Skeletal muscle cell (primary cell): ENCODE results near the gene HERC2.
"Not testable (repeated sequence)": the region's sequence is repeated elsewhere in the genome, so short reads cannot be mapped to it uniquely, and the experiment has no call there.

Experiments
- DNase-seq: peaks from one replicate; pipeline ENCODE4 v3.0.0-alpha.2; 2010; ENCODE audit warnings: low read depth
- H3K4me3 ChIP-seq: 2 replicates; pipeline ENCODE4 v1.5.1; 2011; ENCODE audit warnings: low read depth, mild to moderate bottlenecking, control low read depth, low read length, moderate library complexity

Gene HERC2

DNA sequence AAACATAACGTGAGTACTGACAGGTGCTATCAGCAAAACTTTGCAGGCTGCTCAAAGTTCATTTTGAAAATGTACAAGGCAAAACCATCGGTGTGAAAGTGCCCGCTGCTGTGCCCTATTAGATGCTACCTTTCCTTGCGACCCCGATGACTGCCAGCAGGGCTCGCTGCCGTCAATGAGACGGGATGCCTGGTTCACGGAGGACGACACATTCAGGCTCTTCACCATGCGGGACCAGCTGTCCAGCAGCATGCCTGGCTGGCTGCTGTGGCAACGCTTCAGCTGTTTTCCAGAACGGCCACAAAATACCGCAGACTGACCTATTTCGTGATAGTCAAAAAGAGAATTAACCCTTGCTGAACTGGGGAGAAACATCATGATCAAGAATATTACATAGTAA lies 130.1 kb downstream of the HERC2 start:
- no peak overlapping the region for H3K4me3 ChIP-seq
- peak; percentile 38 for DNase-seq

DNA sequence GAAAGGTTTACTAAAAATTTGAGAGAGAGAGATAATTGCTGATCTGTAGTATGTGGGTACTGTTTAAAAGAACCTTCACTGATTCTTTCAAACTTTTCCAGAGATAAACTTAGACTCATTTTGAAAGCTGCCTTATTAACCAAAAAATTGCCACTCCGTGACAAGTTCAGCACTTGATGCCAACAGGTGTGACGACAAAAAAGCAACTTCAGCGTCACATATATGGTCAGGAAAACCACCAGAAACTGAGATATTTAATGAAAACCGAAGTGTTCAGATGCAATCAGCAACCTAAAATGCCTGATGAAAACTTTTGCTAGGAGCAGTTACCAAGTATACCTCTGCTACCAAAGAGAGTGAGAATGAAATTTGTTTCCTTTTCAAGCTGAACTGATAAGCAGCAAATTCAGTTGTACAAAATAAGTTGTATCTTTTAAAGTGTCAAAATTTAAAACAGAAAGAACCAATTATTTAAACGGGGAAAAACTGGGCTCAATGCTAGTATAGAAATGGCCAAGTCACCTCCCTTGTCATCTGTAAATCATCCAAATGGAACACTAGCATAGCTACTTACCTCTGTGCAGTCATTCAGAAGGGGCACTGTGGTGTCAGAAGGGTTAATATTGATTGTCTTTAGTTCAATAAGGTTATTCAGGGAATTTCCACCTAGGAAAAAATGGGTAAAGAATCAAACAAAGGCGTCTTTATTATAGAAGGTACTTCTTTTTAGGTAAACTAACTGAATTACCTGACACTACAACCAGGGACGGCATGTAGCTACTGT lies 131.4 kb downstream of the HERC2 start:
- H3K4me3 ChIP-seq, result no peak overlapping the region
- DNase-seq, result no peak

DNA sequence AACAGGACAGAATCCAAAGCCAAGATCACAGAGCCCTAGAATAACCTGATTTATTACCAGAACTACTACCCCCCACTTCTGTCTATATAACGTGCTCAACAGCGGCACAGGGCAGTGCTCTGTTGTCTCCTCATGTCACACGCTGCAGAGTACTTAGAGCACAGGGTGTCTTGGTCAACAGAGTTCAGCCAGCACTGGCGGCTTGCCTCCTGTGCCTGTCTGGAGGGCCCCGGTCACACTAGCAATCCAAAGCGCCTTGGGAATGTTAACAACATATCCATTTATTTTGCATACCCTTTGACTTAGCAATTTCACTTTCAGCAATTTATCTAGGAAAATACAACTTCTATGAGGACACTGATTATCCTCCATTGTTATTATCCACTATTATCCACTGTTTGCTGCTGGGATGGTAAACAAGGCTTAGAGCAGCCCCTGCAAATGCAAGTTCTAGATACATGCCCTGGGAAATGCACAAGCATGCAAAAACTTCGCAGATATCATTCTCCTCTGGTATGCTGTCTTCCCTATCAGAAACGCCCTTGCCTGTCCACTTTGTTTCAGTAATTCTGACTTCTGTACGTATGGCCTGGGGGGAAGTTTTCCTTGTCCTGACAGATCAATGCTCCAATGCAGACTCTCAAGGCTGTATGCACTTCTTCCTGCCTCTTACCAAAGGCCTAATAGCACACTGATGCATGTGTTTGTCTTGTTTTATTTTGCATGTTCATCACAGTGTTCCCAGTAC lies 136.7 kb downstream of the HERC2 start:
- no peak for DNase-seq

DNA sequence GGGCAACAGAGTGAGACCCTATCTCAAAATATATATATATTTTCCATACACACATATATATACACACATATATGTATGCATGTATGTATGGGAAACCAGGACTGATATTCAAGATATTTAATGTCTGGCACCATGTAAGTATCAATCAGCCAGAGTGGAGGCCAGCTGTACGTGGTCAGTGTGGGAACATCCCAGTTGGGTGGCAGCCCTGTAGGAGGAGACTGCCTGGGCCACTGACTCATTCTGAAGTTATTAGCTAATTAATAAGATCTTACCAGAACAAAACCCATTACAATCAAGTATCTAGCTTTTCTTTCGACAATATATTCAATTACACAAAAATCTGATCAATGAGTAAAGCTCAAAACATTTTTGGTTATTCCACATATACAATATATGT lies 137.8 kb downstream of the HERC2 start:
- no peak for DNase-seq
- no peak overlapping the region for H3K4me3 ChIP-seq

More for the DNA sequence above, 136.7 kb downstream of the HERC2 start:
- no peak overlapping the region for H3K4me3 ChIP-seq

DNA sequence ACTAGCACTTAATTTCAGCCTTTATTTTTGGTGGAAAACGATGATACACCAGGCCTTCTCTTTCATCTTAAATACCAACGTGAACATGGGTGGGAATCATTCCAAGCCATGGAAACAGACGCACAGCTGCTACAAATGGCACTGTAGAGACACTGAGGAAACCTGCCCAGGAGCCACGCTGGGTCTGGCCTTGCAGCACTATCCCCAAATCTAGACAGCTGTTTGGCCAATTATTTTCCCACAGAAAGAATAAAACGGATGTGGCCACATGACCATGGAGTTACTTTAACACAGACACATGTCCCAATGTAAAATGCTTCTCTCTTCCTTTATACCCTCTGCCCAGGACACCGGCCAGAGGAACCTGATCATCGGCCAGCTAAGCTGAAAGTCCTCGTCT lies 139.2 kb downstream of the HERC2 start:
- H3K4me3 ChIP-seq, result no peak overlapping the region
- no peak for DNase-seq

DNA sequence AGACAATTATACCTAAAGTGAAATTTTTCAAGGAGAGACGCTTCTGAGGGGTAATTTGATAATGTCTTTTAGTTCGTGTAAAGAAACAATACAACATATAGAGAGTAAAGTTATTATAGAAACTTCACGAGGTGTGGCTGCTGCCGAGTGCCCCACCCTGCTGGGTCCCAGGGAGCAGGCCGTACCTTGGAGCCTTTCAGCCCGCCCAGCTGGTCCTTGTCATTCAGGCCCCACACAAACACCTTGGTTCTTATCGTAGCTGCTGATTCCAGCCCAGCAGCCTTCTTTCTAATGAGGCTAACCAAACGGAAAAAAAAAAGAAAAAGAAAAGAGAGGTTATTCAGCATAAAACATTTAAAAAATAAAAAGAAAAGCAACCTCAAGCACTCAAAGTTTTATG lies 139.8 kb downstream of the HERC2 start:
- no peak for DNase-seq
- no peak overlapping the region for H3K4me3 ChIP-seq

DNA sequence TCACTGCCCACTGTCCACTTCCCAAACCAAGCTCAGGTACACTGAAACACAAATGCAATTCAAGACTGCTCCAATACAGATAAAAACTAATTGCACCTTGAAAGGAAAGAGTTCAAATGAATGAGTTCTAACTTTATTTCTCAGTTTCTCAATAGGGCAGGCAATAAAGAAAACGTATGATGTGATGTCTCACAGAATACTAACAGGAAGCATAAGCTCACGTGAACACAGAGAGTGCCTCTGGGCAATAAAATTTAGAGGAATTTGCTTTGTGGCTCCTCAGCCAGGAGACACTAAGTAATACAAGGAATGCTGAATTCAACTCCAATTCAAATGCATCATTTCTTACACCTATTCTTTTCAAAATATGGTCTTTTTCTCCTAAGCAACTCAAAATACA lies 140.6 kb downstream of the HERC2 start:
- no peak for DNase-seq

DNA sequence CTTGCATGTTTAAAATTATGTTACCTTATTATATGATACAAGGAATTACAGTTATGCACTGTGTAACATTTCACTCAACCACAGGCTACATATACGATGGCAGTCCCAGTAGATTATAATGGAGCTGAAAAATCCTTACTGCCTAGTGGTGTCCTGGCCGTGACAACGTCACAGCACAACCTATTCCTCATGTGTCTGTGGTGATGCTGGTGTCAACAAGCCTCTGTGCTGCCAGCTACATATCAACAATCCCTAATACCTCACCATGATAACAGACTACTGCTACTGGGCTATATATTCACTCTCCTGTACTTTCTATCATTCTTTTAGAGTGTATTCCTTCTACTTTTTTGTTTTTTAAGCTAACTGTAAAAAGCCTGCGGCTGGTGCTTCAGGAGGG lies 142.7 kb downstream of the HERC2 start:
- no peak overlapping the region for H3K4me3 ChIP-seq
- no peak for DNase-seq

More for the DNA sequence above, 140.6 kb downstream of the HERC2 start:
- H3K4me3 ChIP-seq, result no peak overlapping the region

DNA sequence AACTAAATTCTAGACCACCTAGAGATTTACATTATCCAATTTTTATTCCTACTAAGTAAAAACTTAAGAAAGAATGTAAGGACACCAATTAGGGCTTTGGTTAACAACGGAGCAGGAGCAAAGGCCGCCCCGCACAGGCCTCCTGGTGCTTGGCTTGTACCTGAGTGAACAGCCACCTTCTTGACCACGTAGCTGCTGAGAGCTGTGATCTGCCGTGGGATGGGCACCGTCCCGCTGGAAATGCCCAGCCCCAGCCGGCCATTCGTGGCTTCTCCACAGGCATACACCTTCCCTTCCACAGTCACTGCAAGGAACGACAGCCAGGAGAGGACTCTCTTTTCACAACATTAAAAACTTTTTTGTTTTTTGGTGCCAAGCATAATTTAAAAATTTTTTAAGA lies 143.3 kb downstream of the HERC2 start:
- no peak for DNase-seq
- H3K4me3 ChIP-seq, result no peak overlapping the region

DNA sequence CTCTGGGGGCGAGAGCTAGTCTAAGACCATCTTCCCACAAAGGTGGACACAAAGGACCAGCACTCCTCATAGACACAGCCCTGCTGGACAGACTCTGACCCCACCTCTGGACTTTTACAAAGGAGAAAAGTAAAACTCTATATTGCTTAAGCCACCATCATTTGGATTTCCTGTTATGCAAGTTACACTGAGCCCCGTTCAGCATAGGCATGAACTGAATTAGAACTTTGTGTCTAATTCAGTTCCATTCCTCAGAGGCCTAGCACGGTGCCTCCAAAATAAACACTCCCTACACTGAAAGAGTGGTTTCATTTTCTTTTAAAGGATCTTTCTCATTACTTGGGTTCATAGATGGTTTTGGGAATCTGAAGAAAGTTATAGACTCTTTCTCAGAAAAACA lies 143.7 kb downstream of the HERC2 start:
- no peak overlapping the region for H3K4me3 ChIP-seq
- no peak for DNase-seq

DNA sequence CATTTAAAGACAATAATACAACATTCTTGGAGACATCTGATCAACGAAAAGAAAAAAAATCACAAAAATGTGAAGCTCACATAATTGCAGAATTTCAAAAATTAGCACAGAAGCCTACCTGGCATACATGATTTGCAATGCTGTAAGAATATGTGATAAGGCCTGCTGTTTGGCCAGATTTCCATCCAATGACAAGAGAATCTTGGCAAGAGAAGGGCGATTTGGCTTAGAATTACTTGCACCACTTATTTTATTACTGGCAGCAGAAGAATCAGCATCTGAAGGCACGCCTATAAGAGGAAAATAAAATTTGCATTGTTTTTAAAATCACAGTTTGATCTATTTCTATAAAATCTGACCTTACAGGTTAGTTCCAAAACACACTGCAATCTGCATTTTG lies 152.6 kb downstream of the HERC2 start:
- H3K4me3 ChIP-seq, result no peak overlapping the region
- DNase-seq, result no peak

DNA sequence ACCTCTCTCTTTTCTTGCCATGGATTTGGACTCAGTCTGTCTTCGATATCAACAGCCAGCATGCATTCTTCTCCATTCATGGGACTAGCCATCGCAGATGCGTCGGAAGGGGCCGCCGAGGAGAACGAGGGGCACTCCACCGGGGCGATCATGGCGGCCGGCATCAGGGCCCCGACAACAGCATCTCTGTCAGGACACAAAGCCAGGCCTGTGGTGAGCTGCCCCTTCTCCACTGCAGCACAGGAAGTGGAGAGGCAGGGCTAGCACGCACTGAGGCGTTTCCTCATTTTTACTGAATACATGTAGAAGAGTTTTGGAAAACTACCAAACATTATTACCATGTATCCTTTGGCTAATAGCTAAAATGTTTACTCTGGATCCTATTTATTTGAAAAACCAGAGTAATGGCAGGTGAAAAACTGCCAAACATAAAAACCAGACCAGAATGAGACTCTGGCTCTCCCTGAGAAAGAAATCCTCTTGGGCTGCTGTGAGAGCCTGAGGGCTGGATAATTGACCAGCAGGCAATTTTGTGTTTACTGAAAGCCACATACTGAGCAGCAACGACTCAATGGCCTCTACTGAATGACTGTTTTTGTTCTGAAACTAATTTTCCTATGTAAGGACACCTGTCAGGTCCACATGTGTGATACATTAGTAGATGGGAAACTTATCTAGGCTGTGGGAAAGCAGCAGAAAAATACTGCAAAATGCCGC lies 153.4 kb downstream of the HERC2 start:
- not testable (repeated sequence) for DNase-seq, H3K4me3 ChIP-seq

DNA sequence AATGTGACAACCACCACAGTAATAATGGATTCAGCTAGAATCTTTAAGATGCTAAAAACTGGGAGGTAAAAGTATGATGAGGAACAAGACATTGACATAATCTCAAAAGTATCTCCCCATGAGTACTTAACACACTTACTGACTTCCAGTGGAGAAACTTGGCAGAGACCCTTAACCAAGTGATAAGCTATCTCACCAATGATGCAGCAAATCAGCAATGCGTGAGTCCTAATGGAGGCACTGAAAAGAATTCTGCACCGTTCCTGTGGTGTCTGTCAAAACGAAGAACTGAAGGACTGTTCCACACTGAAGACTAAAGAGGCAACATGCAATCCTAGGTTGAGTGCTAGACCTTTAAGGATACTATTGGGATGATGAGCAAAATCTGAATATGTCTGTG lies 154.9 kb downstream of the HERC2 start:
- no peak overlapping the region for H3K4me3 ChIP-seq
- DNase-seq, result no peak

DNA sequence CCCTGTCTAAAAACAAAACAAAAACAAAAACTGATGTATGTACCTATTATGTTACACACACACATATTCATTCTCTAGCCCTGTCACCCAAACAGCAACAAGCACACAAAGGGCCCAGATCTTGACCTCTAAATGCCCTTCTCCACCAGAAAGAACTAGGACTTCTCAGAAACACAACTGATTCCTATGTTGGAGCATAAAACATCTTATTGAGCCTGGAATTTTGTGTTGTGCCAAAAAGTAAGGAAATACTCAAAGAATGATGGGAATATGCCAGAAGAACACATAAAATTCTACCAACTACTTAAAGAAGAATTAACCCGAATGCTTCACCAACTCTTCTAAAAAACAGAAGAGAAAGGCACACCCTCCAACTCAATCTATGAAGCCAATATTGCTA lies 156.2 kb downstream of the HERC2 start:
- H3K4me3 ChIP-seq, result no peak overlapping the region
- no peak for DNase-seq

DNA sequence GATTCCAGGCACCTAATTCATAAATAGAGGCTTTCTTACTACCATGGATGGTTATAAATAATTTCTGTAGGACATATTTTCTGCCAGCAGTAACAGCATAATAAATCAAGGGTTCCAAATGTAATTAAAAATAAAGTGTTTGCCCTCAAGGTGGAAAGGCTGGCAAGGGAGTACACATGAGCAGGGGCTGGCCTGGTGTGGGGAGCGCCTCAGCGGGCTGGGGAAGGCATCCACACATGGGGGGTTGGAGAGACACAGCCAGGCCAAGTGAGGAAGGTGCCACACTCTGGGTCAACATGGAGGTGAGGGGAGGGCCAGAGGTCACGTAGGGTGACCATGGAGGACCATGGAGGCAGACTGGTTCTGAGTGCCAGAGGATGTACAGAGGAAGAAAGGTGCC lies 157.1 kb downstream of the HERC2 start:
- DNase-seq, result no peak
- no peak overlapping the region for H3K4me3 ChIP-seq

DNA sequence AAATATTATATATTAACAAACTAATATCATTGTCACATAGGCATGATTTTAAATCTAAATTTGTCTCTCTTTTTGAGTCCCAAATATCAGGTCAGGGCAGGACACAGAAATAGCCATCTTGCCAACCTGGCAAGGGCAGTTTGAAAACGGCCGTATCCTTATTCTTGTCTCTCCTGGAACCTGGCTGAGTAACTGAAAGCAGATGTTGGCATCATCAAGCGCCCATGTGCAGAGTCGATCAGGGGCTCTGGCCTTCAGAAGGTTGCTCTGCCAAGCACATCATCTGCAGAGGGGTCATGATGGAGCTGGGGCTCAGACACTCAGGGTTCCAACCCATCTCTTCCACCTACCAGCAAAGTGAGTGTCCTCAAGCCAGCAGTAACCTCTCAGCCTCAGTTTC lies 167.7 kb downstream of the HERC2 start:
- DNase-seq, result no peak
- H3K4me3 ChIP-seq, result no peak overlapping the region

DNA sequence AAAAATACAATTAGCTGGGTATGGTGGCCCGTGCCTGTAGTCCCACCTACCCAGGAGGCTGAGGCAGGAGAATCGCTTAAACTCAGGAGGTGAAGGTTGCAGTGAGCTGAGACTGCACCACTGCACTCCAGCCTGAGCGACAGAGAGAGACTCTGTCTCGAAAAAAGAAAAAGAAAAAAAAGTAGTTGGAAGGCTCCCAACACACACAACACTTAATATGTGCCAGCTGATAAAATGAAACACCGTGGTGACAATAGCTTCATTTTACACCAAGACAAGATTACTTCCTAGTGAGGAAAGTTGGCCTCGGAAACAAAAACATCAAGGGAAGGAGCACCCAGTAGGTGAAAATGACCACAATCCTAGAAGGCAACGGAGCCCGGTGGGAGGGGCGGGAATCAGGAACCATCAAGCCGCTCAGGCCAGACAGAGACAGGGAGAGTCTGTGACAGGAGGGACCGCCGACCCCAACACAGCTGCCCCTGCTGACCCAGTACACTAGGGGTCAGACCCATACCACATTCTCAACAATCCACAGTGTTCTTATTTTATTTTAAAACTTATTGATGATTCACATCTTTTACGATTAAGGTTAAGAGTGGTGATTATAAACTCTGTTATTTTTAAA lies 168.4 kb downstream of the HERC2 start:
- DNase-seq, result no peak

DNA sequence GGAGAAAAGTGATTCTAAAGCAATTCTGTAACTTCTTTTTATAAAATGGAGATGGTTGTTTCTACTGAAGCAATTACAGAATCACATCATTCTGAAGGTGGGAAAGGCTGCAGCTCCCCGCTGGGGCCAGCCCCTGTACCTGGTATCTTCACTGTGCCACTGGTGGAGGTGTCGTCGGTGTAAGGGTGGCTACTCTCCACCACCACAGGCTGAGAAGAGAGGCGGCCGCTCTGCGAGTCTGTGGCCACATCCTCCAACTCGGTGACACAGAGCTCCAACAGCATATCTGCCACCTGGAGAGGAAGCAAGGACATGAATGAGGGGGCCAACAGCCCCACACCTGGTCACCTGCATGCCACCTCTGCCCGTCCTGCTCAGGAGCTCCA lies 169.4 kb downstream of the HERC2 start:
- DNase-seq, H3K4me3 ChIP-seq: not testable (repeated sequence)

More for the DNA sequence above, 168.4 kb downstream of the HERC2 start:
- H3K4me3 ChIP-seq, result no peak overlapping the region

DNA sequence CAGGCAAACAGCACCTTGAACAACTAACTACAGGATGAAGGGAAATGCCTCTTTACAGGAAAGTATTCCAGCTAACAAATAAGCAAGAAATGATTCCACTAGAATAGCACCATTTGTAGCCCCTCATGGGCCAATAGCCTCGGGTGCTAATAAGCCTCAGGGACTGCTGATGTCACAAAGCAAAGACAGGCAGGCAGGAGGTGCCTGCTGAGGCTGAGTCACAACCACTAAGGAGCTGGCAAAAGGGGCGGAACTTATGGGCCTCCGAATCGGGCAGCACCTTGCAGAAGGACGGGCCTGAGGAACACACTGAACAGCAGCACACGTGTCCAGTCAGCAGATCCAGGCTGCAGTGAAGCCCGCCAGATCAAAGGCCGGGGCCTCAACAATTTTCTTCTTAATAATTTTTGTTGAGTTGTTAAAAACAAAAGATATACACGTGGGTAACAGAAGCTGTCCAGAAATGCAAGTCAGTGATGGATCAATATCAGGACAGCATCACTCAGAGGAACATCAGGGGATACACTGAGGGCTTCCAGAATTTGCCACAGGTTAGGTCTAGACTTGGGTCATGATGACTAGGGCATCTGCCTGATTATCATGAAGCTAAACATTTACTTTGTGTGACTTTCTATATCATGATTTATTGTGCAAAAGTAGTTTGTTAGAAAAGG lies 170.0 kb downstream of the HERC2 start:
- DNase-seq, H3K4me3 ChIP-seq: not testable (repeated sequence)
